ENCODE measurements around the gene SVEP1.

SVEP1 gene

GRCh38 chr9:110356639-110357395, 222.7 kb downstream of the SVEP1 start:
- no peak for DNase-seq

- no peak for DNase-seq
Measured at GRCh38 chr9:110355911-110356310, 223.6 kb downstream of the SVEP1 start.

GRCh38 chr9:110351009-110351467, 228.5 kb downstream of the SVEP1 start:
- no peak for DNase-seq

- no peak for DNase-seq
Measured at GRCh38 chr9:110346325-110346724, 233.2 kb downstream of the SVEP1 start.

GRCh38 chr9:110344821-110345220, 234.7 kb downstream of the SVEP1 start:
- DNase-seq = no peak

- no peak for DNase-seq
Measured at GRCh38 chr9:110343551-110343950, 236.0 kb downstream of the SVEP1 start.

- DNase-seq = no peak
Measured at GRCh38 chr9:110340306-110340705, 239.2 kb downstream of the SVEP1 start.

GRCh38 chr9:110338143-110338542, 241.4 kb downstream of the SVEP1 start:
- no peak for DNase-seq

- DNase-seq = no peak
Measured at GRCh38 chr9:110337727-110338126, 241.8 kb downstream of the SVEP1 start, which contains the start of gene TXNDC8. TXNDC8 (minus strand) TSS chr9:110337863.

- DNase-seq = no peak
Measured at GRCh38 chr9:110336363-110336762, 243.2 kb downstream of the SVEP1 start.

- DNase-seq = no peak
Measured at GRCh38 chr9:110334871-110335270, 244.7 kb downstream of the SVEP1 start.

GRCh38 chr9:110334183-110334582, 245.4 kb downstream of the SVEP1 start:
- DNase-seq = no peak

GRCh38 chr9:110332766-110333165, 246.8 kb downstream of the SVEP1 start:
- DNase-seq = no peak

- no peak for DNase-seq
Measured at GRCh38 chr9:110330484-110331105, 248.9 kb downstream of the SVEP1 start.

- no peak for DNase-seq
Measured at GRCh38 chr9:110329639-110330230, 249.8 kb downstream of the SVEP1 start.

- DNase-seq = no peak
Measured at GRCh38 chr9:110328763-110329162, 250.8 kb downstream of the SVEP1 start.

- DNase-seq = no peak
Measured at GRCh38 chr9:110327716-110328115, 251.8 kb downstream of the SVEP1 start.

GRCh38 chr9:110323818-110324217, 255.7 kb downstream of the SVEP1 start:
- DNase-seq = no peak

- no peak for DNase-seq
Measured at GRCh38 chr9:110320651-110321445, 258.7 kb downstream of the SVEP1 start.

- DNase-seq = no peak
Measured at GRCh38 chr9:110319781-110320492, 259.6 kb downstream of the SVEP1 start.

- DNase-seq = no peak
Measured at GRCh38 chr9:110317911-110318310, 261.6 kb downstream of the SVEP1 start.

- no peak for DNase-seq
Measured at GRCh38 chr9:110316261-110317075, 263.1 kb downstream of the SVEP1 start.
